Adrenal gland (tissue), 5 donors: ENCODE results near the gene ATG4D.
"Not testable (repeated sequence)": the region's sequence is repeated elsewhere in the genome, so short reads cannot be mapped to it uniquely, and the experiment has no call there.

Source experiments
- POLR2A ChIP-seq, 2 donors: fragments of 450-650 bp; IDR thresholded peaks; one replicate each; pipeline ENCODE4 v1.6.1; 2017; ENCODE audit warnings: antibody characterized with exemption in 2 of 2, mild to moderate bottlenecking in 2 of 2, moderate library complexity in 1 of 2
- TF ChIP-seq, protein P1 (sequence below), 6 experiments: fragments of 450-650 bp in 4 of 6; fragments of 200-600 bp in 2 of 6; sonication (generic) in 1 of 6; IDR thresholded peaks; 1 replicate in 5 of 6; 2 replicates in 1 of 6; pipeline versions ENCODE4 v1.5.1 to v1.8.0; 2016 to 2021; ENCODE audit warnings: antibody characterized with exemption in 6 of 6, mild to moderate bottlenecking in 2 of 6, moderate library complexity in 1 of 6
- donor health status: DM: no; HTN: no; CAD: no.

DNA sequence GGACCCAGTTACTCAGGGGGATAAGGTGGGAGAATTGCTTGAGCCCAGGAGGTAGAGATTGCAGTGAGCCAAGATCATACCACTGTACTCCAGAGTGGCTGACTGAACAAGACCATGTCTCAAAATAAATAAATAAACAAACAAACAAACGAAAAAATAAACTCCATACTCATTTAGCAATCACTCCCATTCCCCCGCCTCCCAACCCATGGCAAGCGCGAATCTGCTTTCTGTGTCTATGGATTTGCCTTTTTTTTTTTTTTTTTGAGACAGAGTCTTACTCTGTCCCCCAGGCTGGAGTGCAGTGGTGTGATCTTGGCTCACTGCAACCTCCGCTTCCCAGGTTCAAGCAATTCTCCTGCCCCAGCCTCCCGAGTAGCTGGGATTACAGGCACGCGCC lies 16.8 kb upstream of the ATG4D start:
- TF ChIP-seq, protein P1, sequence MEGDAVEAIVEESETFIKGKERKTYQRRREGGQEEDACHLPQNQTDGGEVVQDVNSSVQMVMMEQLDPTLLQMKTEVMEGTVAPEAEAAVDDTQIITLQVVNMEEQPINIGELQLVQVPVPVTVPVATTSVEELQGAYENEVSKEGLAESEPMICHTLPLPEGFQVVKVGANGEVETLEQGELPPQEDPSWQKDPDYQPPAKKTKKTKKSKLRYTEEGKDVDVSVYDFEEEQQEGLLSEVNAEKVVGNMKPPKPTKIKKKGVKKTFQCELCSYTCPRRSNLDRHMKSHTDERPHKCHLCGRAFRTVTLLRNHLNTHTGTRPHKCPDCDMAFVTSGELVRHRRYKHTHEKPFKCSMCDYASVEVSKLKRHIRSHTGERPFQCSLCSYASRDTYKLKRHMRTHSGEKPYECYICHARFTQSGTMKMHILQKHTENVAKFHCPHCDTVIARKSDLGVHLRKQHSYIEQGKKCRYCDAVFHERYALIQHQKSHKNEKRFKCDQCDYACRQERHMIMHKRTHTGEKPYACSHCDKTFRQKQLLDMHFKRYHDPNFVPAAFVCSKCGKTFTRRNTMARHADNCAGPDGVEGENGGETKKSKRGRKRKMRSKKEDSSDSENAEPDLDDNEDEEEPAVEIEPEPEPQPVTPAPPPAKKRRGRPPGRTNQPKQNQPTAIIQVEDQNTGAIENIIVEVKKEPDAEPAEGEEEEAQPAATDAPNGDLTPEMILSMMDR (IDR thresholded peaks at IDR 0.05) = not testable (repeated sequence)
- TF ChIP-seq POLR2A (IDR thresholded peaks at IDR 0.05) = not testable (repeated sequence)
